IMR-90 (cell line): ENCODE results near the gene SKP1. TPM values are rescaled to one million over a fixed set of nuclear protein-coding genes. Genes with fewer than 3 reads are reported as not detected.

Experiments used
- ATAC-seq: fragments of 200-7000 bp; cut with Tn5 transposase; 2 replicates; pipeline ENCODE4 v1.9.1; 2020; ENCODE audit warnings: low read depth, mild to moderate bottlenecking, moderate library complexity
- BruUV-seq: library from RNA; stranded (reverse); fragments of 400-500 nt; replicated peaks from 2 replicates; lab custom pipeline; 2021; lab: Mats Ljungman, UMichigan
- CTCF ChIA-PET: fragments of 300-600 bp; formaldehyde crosslinking; extraction: SDS; loops from one replicate; lab custom pipeline; 2021; ENCODE audit warnings: antibody characterized with exemption; lab: Yijun Ruan, JAX
- POLR2A ChIA-PET: fragments of 300-600 bp; sonication (Branson Sonifier 250); formaldehyde crosslinking; loops from one replicate; lab custom pipeline; 2022; ENCODE audit warnings: antibody characterized with exemption; ENCODE audit not compliant: unreplicated experiment; lab: Charles Lee
- DNase-seq: peaks from one replicate; pipeline ENCODE4 v3.0.0; 2013
- H2AFZ ChIP-seq: replicated peaks from 2 replicates; pipeline ENCODE3; 2013; ENCODE audit warnings: low read length, mild to moderate bottlenecking; ENCODE audit not compliant: poor library complexity
- H2AK5ac ChIP-seq: 2 replicates; pipeline ENCODE4 v1.6.1; 2013; ENCODE audit warnings: low read depth, low read length, inconsistent platforms
- H2AK9ac ChIP-seq: replicated peaks from 2 replicates; pipeline ENCODE3; 2013; ENCODE audit warnings: mild to moderate bottlenecking, low read depth, low read length, moderate library complexity; ENCODE audit not compliant: poor library complexity
- H2BK120ac ChIP-seq: 2 replicates; pipeline ENCODE4 v1.6.1; 2013; ENCODE audit warnings: low read depth, low read length, inconsistent platforms
- H2BK15ac ChIP-seq: 3 replicates; pipeline ENCODE4 v1.6.1; 2013; ENCODE audit warnings: low read depth, low read length, inconsistent platforms
- H2BK20ac ChIP-seq: 2 replicates; pipeline ENCODE4 v1.6.1; 2013; ENCODE audit warnings: low read depth, mild to moderate bottlenecking, inconsistent platforms, low read length, moderate library complexity
- H2BK5ac ChIP-seq: 2 replicates; pipeline ENCODE4 v1.6.1; 2013; ENCODE audit warnings: mild to moderate bottlenecking, low read depth, low read length, inconsistent platforms; ENCODE audit not compliant: poor library complexity, severe bottlenecking
- H3K14ac ChIP-seq: replicated peaks from 2 replicates; pipeline ENCODE4 v1.6.1; 2013; ENCODE audit warnings: low read depth, low read length, inconsistent platforms
- H3K18ac ChIP-seq: 2 replicates; pipeline ENCODE4 v1.6.1; 2013; ENCODE audit warnings: low read depth, low read length, control low read depth
- H3K23ac ChIP-seq: 2 replicates; pipeline ENCODE4 v1.6.1; 2013; ENCODE audit warnings: low read depth, low read length, inconsistent platforms
- H3K27ac ChIP-seq: 2 replicates; pipeline ENCODE4 v1.5.1; 2013; ENCODE audit warnings: mild to moderate bottlenecking, control low read depth, low read length; ENCODE audit not compliant: insufficient read depth
- H3K27me3 ChIP-seq: 2 replicates; pipeline ENCODE4 v1.6.1; 2013; ENCODE audit warnings: low read length; ENCODE audit not compliant: control insufficient read depth, insufficient read depth
- H3K36me3 ChIP-seq: 2 replicates; pipeline ENCODE4 v1.6.1; 2013; ENCODE audit warnings: low read length, mixed read lengths; ENCODE audit not compliant: control insufficient read depth, insufficient read depth
- H3K4ac ChIP-seq: 2 replicates; pipeline ENCODE4 v1.6.1; 2013; ENCODE audit warnings: low read depth, low read length, inconsistent platforms
- H3K4me1 ChIP-seq: 2 replicates; pipeline ENCODE4 v1.6.1; 2013; ENCODE audit warnings: low read length, mixed read lengths; ENCODE audit not compliant: control insufficient read depth, insufficient read depth
- H3K4me2 ChIP-seq: 2 replicates; pipeline ENCODE4 v1.6.1; 2013; ENCODE audit warnings: low read depth, mild to moderate bottlenecking, control low read depth, low read length, moderate library complexity
- H3K4me3 ChIP-seq: 2 replicates; pipeline ENCODE4 v1.5.1; 2013; ENCODE audit warnings: low read depth, mild to moderate bottlenecking, control low read depth, low read length, moderate library complexity; ENCODE audit not compliant: insufficient read depth
- H3K56ac ChIP-seq: 2 replicates; pipeline ENCODE4 v1.6.1; 2013; ENCODE audit warnings: low read length, inconsistent platforms; ENCODE audit not compliant: insufficient read depth; ENCODE audit errors: extremely low read depth
- H3K79me1 ChIP-seq, 2 experiments: 2 replicates each; pipeline ENCODE4 v1.6.1; 2013; ENCODE audit warnings: low read length in 2 of 2, inconsistent platforms in 1 of 2, low read depth in 1 of 2
- H3K9ac ChIP-seq: 2 replicates; pipeline ENCODE4 v1.6.1; 2013; ENCODE audit warnings: low read depth, low read length, control low read depth
- H3K9me1 ChIP-seq: 2 replicates; pipeline ENCODE4 v1.6.1; 2013; ENCODE audit warnings: low read length, inconsistent platforms; ENCODE audit not compliant: insufficient read depth
- H3K9me3 ChIP-seq: 2 replicates; pipeline ENCODE4 v1.6.1; 2013; ENCODE audit warnings: low read length; ENCODE audit not compliant: control insufficient read depth, insufficient read depth
- H4K20me1 ChIP-seq: 2 replicates; pipeline ENCODE4 v1.6.1; 2013; ENCODE audit warnings: low read length, inconsistent platforms; ENCODE audit not compliant: insufficient read depth
- H4K5ac ChIP-seq: 2 replicates; pipeline ENCODE4 v1.6.1; 2013; ENCODE audit warnings: mild to moderate bottlenecking, low read depth, low read length, control low read depth
- H4K8ac ChIP-seq, 2 experiments: 2 replicates each; pipeline ENCODE4 v1.6.1; 2013; ENCODE audit warnings: low read depth in 2 of 2, low read length in 2 of 2, control low read depth in 1 of 2, inconsistent platforms in 1 of 2
- H4K91ac ChIP-seq: 2 replicates; pipeline ENCODE4 v1.6.1; 2013; ENCODE audit warnings: low read depth, low read length, inconsistent platforms; ENCODE audit not compliant: insufficient read depth
- BHLHE40 ChIP-seq: fragments of 150-350 bp; IDR thresholded peaks from 2 replicates; pipeline ENCODE4 v1.6.1; 2016; ENCODE audit warnings: mild to moderate bottlenecking, low read depth, low read length
- CEBPB ChIP-seq: IDR thresholded peaks from 2 replicates; pipeline ENCODE4 v1.6.1; 2012; ENCODE audit warnings: low read depth, low read length, improper control_type of control experiment
- CHD1 ChIP-seq: IDR thresholded peaks from 2 replicates; pipeline ENCODE4 v1.6.1; 2012; ENCODE audit warnings: low read depth, low read length, improper control_type of control experiment
- ELK1 ChIP-seq: fragments of 150-350 bp; IDR thresholded peaks from 2 replicates; pipeline ENCODE4 v1.6.1; 2016; ENCODE audit warnings: low read depth, mild to moderate bottlenecking, low read length, moderate library complexity, borderline replicate concordance
- FOS ChIP-seq: fragments of 150-350 bp; IDR thresholded peaks from 2 replicates; pipeline ENCODE4 v1.6.1; 2016; ENCODE audit warnings: low read depth, low read length
- MAFK ChIP-seq: IDR thresholded peaks from 2 replicates; pipeline ENCODE4 v1.6.1; 2012; ENCODE audit warnings: low read depth, low read length, improper control_type of control experiment
- MAZ ChIP-seq: IDR thresholded peaks from 2 replicates; pipeline ENCODE4 v1.6.1; 2012; ENCODE audit warnings: low read depth, mild to moderate bottlenecking, low read length, improper control_type of control experiment, moderate library complexity, borderline replicate concordance
- MXI1 ChIP-seq: IDR thresholded peaks from 2 replicates; pipeline ENCODE4 v1.6.1; 2012; ENCODE audit warnings: low read depth, mild to moderate bottlenecking, low read length, moderate library complexity, borderline replicate concordance
- NFE2L2 ChIP-seq: fragments of 150-350 bp; IDR thresholded peaks from 2 replicates; pipeline ENCODE4 v1.6.1; 2016; ENCODE audit warnings: low read depth, mild to moderate bottlenecking, low read length
- POLR2A ChIP-seq: IDR thresholded peaks from 2 replicates; pipeline ENCODE4 v1.6.1; 2012; ENCODE audit warnings: mild to moderate bottlenecking, low read depth, low read length
- RCOR1 ChIP-seq: IDR thresholded peaks from 2 replicates; pipeline ENCODE4 v1.6.1; 2012; ENCODE audit warnings: mild to moderate bottlenecking, low read length, improper control_type of control experiment; ENCODE audit not compliant: insufficient replicate concordance
- RFX5 ChIP-seq: IDR thresholded peaks from 2 replicates; pipeline ENCODE4 v1.8.0; 2012; ENCODE audit warnings: low read depth, mild to moderate bottlenecking, low read length, moderate library complexity
- SMC3 ChIP-seq: fragments of 150-350 bp; IDR thresholded peaks from 2 replicates; pipeline ENCODE4 v1.6.1; 2016; ENCODE audit warnings: low read depth, mild to moderate bottlenecking, antibody characterized with exemption, low read length, moderate library complexity
- USF2 ChIP-seq: fragments of 150-350 bp; IDR thresholded peaks from 2 replicates; pipeline ENCODE4 v1.6.1; 2017; ENCODE audit warnings: mild to moderate bottlenecking, antibody characterized with exemption, low read length, low read depth
- WGBS, 2 experiments: methylation state at CpG; one replicate each; pipeline versions ENCODE4 v1.1.5 to v1.1.7; 2013; ENCODE audit warnings: missing lambda C conversion rate in 2 of 2; ENCODE audit not compliant: insufficient read length in 1 of 2; ENCODE audit errors: extremely low coverage in 2 of 2; 5-methylcytosine and 5-hydroxymethylcytosine counted together
- dilution Hi-C: fragments of 300-500 bp; cut with HindIII; formaldehyde crosslinking; loops from one replicate; pipeline ENCODE4 v1.14.3; 2018; ENCODE audit warnings: low sequenced_read_pairs; ENCODE audit not compliant: unreplicated experiment
- in situ Hi-C: fragments of 300-500 bp; cut with MboI; formaldehyde crosslinking; loops from 3 replicates; pipeline ENCODE4 v1.14.3; 2019; ENCODE audit warnings: low sequenced_read_pairs, inconsistent platforms, mixed read lengths
- intact Hi-C: fragments of 100-400 bp; cut with micrococcal nuclease; formaldehyde crosslinking; loops from 2 replicates; pipeline ENCODE4 v1.10.0; 2022
- polyA plus RNA-seq, 3 experiments: library from polyadenylated mRNA; depleted of rRNA; stranded (reverse); fragments of >200 nt; gene quantifications; 2 replicates each; pipeline ENCODE4 v1.2.3, GENCODE V29; 2012; ENCODE audit warnings: low replicate concordance in 1 of 3
- total RNA-seq: library from RNA; depleted of rRNA; stranded (reverse); fragments of >200 nt; gene quantifications from 2 replicates; pipeline ENCODE4 v1.2.3, GENCODE V29; 2012
- TF ChIP-seq, protein P1 (sequence below): conservative IDR thresholded peaks from 2 replicates; pipeline ENCODE4 v1.5.1; 2012; ENCODE audit warnings: mild to moderate bottlenecking, low read depth, low read length, improper control_type of control experiment

SKP1 gene
- total and polyA plus RNA-seq, 2 of the 4 experiments (the other 2 are of a cell fraction), result 206 to 618 TPM

- Histone ChIP-seq H2AK5ac (no peak overlapping the region), H3K23ac (no peak overlapping the region), H3K4me2 (no peak overlapping the region), H3K18ac (no peak overlapping the region), H3K9me1 (no peaks in the 10 kb centered on the region), H2BK120ac (no peak overlapping the region), H3K56ac (no peak overlapping the region), H4K91ac (no peak overlapping the region), H2AK9ac (no peak overlapping the region), H4K20me1 (no peaks in the 10 kb centered on the region), H2BK5ac (no peak overlapping the region), H3K4me3 (no peak overlapping the region), H4K8ac (no peak overlapping the region), H3K79me1 (no peaks in the 10 kb centered on the region), H2AFZ (no peak overlapping the region), H3K27ac (no peak overlapping the region), H3K4me1 (no peaks in the 10 kb centered on the region), H3K27me3 (peaks cover 10% of the 10 kb centered on the region; the same call in 1 of the 2 replicates), H3K9me3 (no peaks in the 10 kb centered on the region), H3K9ac (no peak overlapping the region), H3K4ac (no peak overlapping the region), H2BK15ac (no peak overlapping the region), H3K14ac (no peak overlapping the region), H2BK20ac (no peak overlapping the region), H4K5ac (no peak overlapping the region), H3K36me3 (no peaks in the 10 kb centered on the region)
- 71% methylated on average over 7 of the region's 10 CpGs; no CpG with 5 or more reads in 1 of the 2 experiments for WGBS, 2 experiments
- ChIA-PET POLR2A (no interaction called here), CTCF (interaction anchor here (1.1 kb wide), 1 partner anchor 9 kb away, joined by 3 read pairs; no protein-coding TSS in a partner anchor)
- in situ Hi-C loops, result no loop called here
- intact Hi-C loops, result no loop called here
- DNase-seq, result no peak
- BruUV-seq, result no TSS peak
- ATAC-seq, result no peak
- dilution Hi-C loops, result no loop called here
- no peak for TF ChIP-seq NFE2L2
- TF ChIP-seq POLR2A, result no peak
- TF ChIP-seq SMC3, result no peak
- no peak for TF ChIP-seq MAZ
- TF ChIP-seq FOS, result no peak
- no peak for TF ChIP-seq CHD1
- TF ChIP-seq MAFK, result no peak
- no peak for TF ChIP-seq ELK1
- no peak for TF ChIP-seq RFX5
- TF ChIP-seq, protein P1, sequence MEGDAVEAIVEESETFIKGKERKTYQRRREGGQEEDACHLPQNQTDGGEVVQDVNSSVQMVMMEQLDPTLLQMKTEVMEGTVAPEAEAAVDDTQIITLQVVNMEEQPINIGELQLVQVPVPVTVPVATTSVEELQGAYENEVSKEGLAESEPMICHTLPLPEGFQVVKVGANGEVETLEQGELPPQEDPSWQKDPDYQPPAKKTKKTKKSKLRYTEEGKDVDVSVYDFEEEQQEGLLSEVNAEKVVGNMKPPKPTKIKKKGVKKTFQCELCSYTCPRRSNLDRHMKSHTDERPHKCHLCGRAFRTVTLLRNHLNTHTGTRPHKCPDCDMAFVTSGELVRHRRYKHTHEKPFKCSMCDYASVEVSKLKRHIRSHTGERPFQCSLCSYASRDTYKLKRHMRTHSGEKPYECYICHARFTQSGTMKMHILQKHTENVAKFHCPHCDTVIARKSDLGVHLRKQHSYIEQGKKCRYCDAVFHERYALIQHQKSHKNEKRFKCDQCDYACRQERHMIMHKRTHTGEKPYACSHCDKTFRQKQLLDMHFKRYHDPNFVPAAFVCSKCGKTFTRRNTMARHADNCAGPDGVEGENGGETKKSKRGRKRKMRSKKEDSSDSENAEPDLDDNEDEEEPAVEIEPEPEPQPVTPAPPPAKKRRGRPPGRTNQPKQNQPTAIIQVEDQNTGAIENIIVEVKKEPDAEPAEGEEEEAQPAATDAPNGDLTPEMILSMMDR, result no peak
- TF ChIP-seq USF2, result no peak
- no peak for TF ChIP-seq RCOR1
- TF ChIP-seq CEBPB, result no peak
- no peak for TF ChIP-seq BHLHE40
- TF ChIP-seq MXI1, result no peak
These were observed 66.4 kb downstream of the SKP1 start for GRCh38 chr5:134110382-134110781.
